Breast epithelium (tissue), 3 donors: ENCODE results near the gene COL5A1.

Experiments
- POLR2A ChIP-seq: fragments of 450-650 bp; IDR thresholded peaks from one replicate; pipeline ENCODE4 v1.6.1; 2016; ENCODE audit warnings: antibody characterized with exemption, mild to moderate bottlenecking, moderate library complexity
- TF ChIP-seq, protein P1 (sequence below), 3 donors: fragments of 450-650 bp; IDR thresholded peaks; one replicate each; pipeline ENCODE4 v1.5.1; 2016 to 2017; ENCODE audit warnings: antibody characterized with exemption in 3 of 3, mild to moderate bottlenecking in 3 of 3, moderate library complexity in 3 of 3

DNA sequence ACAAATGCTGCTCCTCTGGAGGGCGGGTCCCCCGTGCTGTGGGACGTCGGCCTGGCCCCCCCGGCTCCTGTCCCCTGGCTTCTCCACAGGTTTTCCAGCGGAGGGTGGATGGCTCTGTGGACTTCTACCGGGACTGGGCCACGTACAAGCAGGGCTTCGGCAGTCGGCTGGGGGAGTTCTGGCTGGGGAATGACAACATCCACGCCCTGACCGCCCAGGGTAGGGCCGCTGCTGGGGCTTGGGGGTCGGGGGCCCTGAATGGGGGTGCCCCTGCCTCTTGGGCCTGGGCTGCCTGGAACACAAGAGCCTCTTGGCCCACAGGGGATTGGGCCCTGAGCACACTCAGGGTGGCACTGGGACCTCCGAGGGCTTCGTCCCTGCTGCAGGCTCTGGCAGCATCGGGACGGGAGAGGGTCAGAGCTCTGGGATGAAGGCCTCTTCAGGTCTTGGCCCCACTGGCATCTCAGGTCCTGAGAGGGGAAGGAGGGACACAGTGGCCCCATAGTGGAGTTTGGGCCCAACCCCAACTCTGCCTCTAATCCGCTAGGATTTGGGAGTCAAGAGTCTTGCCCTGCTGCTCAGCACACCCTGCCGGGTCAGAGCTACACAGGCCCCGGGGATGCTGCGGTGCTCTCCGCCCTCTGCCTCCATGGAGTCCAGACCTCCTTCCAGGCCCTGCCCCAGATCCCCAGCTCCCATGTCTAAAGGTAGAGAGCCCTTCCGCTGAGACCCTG, 244.2 kb downstream of the COL5A1 start:
- TF ChIP-seq, protein P1, sequence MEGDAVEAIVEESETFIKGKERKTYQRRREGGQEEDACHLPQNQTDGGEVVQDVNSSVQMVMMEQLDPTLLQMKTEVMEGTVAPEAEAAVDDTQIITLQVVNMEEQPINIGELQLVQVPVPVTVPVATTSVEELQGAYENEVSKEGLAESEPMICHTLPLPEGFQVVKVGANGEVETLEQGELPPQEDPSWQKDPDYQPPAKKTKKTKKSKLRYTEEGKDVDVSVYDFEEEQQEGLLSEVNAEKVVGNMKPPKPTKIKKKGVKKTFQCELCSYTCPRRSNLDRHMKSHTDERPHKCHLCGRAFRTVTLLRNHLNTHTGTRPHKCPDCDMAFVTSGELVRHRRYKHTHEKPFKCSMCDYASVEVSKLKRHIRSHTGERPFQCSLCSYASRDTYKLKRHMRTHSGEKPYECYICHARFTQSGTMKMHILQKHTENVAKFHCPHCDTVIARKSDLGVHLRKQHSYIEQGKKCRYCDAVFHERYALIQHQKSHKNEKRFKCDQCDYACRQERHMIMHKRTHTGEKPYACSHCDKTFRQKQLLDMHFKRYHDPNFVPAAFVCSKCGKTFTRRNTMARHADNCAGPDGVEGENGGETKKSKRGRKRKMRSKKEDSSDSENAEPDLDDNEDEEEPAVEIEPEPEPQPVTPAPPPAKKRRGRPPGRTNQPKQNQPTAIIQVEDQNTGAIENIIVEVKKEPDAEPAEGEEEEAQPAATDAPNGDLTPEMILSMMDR (IDR thresholded peaks at IDR 0.05), result no peak
- no peak for TF ChIP-seq POLR2A
